Stimulated activated CD4-positive, alpha-beta T cell treated with anti-CD3 and anti-CD28 coated beads, Interleukin-15, amount 100 ng/mL, for 1 hour (primary cell): Measurements from ENCODE around the gene AEBP2.
"Not testable (repeated sequence)": the region's sequence is repeated elsewhere in the genome, so short reads cannot be mapped to it uniquely, and the experiment has no call there.

Experiments used
- DNase-seq, 2 donors: peaks; one replicate each; pipeline ENCODE4 v3.0.0-alpha.2; 2020; ENCODE audit warnings: low read depth in 1 of 2, low spot score in 1 of 2

Gene AEBP2, protein sequence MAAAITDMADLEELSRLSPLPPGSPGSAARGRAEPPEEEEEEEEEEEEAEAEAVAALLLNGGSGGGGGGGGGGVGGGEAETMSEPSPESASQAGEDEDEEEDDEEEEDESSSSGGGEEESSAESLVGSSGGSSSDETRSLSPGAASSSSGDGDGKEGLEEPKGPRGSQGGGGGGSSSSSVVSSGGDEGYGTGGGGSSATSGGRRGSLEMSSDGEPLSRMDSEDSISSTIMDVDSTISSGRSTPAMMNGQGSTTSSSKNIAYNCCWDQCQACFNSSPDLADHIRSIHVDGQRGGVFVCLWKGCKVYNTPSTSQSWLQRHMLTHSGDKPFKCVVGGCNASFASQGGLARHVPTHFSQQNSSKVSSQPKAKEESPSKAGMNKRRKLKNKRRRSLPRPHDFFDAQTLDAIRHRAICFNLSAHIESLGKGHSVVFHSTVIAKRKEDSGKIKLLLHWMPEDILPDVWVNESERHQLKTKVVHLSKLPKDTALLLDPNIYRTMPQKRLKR

DNA sequence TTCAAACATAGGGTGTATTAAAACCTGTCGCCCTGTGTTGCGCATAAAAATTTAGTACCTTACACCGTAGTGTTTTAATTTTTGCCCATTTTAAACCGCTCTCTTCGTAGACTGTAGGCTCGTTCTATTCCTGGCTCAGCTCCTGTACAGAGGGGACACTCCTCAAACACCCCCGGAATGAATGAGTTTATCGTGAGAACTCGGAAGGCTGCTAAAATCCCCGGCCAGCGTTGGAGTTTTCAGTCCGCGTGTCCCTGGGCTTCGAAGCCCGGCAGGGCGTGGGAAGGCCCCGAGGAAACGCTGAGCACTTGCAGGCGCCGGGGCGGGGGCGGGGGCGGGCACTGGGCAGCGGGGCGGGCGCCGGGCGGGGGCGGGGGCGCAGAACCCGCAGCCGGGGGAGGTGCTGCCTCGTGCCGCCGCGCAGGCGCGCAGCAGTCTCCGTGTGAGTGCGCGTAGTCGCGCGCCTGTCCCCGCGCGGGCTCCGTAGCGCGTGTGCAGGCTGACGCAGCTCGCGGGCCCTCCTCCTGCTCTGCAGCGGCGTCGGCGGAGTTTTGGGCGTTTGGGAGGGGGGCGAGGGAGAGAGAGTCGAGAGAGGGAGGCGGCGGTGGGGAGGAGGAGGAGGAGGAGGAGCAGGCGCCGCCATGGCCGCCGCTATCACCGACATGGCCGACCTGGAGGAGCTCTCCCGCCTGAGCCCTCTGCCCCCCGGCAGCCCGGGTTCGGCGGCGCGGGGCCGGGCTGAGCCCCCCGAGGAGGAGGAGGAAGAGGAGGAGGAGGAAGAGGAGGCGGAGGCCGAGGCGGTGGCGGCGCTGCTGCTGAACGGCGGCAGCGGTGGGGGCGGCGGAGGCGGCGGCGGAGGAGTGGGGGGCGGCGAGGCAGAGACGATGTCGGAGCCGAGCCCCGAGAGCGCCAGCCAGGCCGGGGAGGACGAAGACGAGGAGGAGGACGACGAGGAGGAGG, at the start of gene AEBP2:
TSS of gene AEBP2 (plus strand) at position 434 of the 960 bp plus-strand sequence. CDS start at position 642, 208 bp downstream.
- peak; percentile 72 to 87 for DNase-seq

DNA sequence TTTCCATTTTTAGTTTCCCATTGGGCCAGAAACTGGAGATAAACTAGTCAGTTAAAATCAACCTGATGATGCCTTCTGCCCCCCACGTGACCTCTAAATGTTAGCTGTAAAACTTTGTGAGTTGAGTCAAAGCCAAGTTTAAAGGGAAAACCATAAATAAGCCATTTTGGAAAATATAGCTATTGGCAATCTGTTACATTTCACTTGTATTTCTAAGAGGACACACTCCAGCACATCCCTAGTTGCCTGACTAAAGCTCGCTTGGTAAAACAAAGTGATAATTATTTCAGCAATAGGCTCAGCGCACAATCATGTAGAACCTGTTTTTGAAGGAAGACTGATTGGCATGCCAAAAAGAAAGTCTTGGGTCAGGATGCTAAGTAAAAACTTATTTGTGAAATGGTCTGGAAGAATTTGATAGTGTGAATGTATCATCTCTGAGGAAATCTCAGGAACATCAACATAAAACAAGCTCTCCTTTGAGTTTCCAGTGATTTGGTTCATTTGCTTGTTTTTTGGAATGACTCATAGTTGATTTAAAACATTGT, 49.2 kb upstream of the AEBP2 start:
- DNase-seq: no peak

DNA sequence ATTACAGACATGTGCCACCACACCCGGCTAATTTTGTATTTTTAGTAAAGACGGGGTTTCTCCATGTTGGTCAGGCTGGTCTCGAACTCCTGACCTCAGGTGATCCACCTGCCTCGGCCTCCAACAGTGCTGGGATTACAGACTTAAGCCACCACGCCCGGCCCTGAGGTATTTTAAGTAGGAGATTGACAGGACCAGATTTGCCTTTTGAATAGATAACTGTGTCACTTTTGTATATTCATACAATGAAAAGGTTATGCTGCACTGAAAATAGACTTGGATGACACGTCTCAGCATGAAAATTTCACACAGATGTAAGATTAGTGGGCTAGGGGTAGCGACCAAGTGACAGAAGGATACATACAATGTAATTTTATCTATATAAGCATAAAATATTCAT, 46.6 kb upstream of the AEBP2 start:
- not testable (repeated sequence) for DNase-seq

DNA sequence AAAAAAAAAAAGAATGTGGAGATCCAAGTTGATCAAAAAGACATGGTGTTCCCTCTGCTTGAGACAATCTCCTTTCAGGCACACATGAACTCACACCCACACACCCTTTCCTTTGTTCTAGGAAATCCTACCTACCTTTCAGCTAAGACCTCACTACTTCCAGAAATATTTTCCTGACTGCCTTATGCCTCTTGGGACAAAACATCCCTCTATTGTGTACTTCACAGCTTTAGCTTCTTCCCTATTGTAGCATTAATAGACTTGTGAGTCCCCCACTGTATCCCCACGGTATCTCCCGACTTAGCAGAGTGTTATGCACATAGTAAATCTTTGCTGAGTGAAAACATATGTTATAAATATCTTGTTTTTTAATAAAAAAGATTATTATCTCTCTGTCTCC, 44.9 kb upstream of the AEBP2 start:
- DNase-seq: no peak

DNA sequence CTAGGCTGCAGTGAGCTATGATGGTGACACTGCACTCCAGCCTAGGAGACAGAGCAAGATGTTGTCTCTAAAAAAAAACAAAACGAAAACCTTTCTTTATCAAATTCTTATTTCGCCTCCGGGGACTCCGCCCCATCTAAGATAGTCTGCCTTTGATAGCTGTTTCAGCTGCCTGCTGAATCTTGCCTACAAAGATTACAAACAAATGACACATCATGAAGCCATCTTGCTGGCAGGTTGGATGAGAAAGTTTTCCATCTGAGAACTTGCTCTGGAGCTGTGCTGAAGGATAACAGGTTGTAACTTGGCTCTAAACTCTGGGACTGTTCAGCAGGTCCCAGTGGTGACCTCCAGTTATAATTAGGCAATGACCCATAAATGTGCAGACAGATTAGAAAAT, 41.8 kb upstream of the AEBP2 start:
- DNase-seq: no peak

DNA sequence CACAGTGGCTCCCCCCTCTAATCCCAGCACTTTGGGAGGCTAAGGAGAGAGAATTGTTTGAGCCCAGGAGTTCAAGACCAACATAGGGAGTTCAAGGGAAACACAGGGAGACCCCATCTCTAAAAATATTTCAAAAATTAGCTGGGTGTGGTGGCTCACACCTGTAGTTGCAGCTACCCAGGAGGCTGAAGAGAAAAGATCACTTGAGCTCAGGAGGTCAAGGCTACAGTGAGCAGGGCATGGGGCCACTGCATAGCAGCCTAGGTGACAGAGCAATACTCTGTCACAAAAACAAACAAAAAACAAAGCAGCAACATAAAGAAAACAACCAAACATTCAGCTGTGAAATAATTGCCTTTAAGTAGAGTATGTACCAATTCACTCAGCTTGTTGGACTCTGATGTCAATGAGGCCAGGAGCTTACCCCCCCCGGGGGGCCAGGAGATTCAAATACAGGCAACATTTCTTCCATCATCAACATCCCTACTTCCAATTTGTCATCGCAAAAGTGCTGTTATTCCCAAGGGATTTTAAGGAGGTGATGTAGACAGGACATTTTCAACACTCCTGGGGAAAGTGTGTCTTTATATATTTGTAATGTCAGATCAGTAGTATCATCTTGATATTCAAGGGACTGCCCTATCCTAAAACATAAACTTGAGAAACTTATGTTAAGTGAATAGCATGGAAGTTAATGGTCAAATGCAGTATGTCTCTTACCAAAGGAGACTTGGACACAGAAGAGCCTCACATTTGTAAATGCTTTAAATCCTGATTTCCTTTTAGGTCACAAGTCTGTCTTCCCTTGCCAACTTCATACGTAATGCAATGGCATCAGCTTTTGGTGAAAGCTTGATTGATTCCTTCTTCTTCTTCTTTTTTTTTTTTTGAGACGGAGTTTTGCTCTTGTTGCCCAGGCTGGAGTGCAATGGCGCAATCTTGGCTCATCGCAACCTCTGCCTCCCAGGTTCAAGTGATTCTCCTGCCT, 40.6 kb upstream of the AEBP2 start:
- no peak for DNase-seq

DNA sequence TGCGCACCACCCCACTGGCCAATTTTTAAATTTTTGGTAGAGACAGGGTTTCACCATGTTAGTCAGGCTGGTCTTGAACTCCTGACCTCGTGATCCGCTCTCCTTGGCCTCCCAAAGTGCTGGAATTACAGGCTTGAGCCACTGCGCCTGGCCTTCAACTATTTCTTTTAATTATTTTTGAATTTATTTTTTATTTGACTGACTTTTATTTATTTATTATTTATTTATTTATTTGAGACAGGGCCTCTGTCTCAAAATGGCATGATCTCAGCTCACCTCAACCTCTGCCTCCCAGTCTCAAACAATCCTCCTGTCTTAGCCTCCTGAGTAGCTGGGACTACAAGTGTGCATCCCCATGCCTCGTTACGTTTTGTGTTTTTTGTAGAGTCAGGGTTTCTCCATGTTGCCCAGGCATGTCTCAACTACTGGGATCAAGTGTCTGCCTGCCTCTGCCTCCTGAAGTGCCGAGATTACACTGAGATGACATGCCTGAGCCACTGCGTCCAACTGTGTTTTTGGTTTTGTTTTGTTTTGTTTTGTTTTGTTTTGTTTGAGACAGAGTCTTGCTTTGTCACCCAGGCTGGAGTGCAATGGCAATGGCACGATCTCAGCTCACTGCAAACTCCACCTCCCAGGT, 38.5 kb upstream of the AEBP2 start:
- DNase-seq: not testable (repeated sequence)

DNA sequence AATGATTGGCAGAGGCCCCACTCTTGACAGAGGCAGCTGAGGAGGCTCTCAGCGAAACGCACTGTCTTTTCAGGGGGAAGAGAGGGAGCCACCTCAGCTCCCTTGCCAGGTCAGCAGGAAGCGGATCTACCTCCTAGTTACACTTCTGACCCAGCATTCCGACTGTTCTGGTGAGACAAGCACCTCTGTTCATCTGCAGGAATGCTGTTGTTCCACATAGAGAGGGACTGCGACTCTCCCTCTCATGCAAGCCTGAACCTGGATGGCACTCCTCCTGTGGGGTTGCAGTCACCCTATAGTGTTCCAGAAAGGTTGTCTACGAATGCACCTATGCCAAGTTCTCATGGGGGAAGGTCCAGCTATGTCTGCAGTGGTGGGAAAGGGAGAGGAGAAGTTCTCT, 37.1 kb upstream of the AEBP2 start:
- DNase-seq: no peak

DNA sequence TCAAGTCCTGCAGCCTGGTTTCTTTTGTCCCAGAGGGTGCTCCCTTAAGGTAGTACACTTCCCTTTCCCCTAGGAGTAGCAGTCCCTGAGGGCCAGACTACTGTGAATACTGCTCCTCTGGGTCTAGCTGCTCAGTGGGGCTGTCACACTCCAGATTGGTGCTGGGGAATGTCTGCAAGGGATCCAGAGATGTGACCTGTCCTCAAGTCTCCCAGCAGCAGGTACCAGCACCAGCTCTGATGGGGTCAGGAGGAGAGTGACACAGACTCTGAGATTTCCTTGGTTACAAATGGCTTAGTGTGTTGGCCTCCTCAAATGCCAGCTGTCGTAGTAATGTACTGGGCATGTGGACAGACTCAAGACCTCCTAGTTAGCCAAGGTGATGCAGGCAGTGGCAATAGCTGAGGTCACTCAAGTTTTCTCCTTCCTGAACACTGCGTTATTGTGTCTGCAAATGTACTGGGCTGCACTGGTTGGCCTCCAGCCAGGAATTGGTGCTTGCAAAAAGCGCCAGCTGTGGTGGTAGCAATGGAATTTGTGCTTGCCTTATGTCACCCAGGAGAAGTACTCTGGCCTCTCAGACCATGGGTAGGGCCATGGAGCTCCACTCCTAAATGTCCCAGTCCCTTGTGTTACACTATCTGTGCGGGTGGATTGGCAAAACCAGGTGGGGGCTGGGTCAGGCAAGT, 36.4 kb upstream of the AEBP2 start:
- DNase-seq: no peak

DNA sequence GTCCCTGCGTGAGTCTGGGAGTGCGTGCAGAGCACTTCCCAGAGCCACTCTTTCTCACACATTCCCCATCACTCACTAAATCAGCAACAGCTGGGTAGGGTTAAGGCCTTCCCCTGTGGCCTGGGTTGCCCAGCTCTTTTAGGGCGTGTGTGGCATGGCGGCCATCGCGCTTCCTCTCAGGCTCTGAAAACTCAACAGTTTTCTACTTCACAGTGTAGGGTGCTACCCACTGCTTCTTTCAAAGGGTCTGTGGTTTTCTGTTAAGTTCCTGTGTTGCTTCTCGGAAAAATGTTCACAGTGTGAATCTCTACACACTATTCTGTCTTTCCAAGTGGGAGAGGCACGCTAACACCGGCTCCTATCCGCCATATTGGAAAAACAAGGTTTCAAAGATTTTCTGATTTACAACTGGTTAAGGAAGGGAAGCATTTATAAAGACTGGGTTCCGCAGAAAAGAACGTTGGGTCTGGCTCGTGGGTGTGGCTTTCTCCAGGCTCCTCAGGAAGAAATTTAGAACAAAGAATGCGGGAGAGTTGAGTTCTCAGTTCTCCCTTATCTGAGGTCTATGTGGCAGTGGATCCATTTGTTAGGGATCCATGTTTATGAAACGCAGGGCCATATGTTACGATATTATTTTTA, 34.9 kb upstream of the AEBP2 start:
- DNase-seq: no peak

DNA sequence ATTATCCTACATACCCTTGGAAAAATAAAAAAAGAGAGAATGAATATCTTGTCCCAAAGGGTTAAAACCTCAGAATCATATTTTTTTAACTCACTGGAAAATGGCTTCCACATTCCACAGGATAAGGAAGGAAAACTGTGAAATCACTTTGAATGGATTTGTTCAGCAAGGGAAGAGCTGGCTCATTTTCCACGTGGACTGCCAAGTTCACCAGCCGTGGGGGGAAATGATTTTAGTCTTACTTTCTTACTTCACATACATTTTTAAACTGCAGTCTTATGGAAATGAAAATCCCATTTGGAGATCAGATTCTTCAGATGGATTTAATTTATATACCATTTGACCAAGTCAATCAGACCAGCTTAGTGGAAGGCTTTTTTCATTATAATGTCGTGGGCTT, 29.9 kb upstream of the AEBP2 start:
- DNase-seq: no peak

DNA sequence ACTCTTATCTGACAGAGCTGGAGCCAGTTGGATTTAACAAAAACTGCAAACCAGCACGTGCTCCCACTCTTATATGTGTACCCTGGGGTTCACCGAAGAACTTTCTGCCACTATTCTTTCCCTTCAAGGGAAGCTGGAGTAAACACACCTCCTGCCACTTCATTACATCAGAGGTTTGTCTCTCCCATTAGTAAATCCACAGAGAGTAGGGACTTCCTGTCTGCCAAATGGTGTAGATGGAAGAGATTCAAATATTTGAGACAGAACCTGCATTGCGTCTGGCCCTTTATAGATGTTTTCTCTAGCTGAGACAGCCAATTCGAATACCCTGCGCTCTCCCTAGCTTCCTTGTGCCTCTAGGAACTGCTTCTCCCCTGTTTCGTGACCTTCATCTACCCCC, 29.1 kb upstream of the AEBP2 start:
- no peak for DNase-seq

DNA sequence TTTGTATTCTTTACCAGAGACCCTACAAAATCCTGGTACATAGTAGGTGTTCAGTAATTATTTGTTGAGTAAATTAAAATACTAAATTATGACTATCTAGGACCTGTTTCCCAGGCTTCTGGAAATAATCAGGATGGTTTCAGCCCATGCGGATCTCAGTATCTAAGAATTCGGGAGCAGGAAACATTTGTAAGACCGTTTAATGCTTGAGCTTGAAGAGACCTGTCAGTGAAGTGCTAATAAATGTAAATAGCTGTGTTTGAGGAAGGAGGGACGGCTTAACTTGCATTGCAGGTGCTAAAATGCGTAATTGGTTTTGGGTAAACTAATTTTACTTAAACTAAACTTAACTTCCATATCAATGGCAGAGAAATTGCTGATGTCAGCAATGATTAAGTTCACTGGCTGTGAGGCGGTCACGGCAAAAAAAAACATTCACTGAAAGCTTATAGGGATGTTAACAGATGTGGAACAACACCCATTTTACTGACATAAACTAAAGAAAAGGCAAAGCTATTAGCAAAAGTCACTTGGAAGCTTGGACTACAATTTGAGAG, 28.6 kb upstream of the AEBP2 start:
- DNase-seq: no peak

DNA sequence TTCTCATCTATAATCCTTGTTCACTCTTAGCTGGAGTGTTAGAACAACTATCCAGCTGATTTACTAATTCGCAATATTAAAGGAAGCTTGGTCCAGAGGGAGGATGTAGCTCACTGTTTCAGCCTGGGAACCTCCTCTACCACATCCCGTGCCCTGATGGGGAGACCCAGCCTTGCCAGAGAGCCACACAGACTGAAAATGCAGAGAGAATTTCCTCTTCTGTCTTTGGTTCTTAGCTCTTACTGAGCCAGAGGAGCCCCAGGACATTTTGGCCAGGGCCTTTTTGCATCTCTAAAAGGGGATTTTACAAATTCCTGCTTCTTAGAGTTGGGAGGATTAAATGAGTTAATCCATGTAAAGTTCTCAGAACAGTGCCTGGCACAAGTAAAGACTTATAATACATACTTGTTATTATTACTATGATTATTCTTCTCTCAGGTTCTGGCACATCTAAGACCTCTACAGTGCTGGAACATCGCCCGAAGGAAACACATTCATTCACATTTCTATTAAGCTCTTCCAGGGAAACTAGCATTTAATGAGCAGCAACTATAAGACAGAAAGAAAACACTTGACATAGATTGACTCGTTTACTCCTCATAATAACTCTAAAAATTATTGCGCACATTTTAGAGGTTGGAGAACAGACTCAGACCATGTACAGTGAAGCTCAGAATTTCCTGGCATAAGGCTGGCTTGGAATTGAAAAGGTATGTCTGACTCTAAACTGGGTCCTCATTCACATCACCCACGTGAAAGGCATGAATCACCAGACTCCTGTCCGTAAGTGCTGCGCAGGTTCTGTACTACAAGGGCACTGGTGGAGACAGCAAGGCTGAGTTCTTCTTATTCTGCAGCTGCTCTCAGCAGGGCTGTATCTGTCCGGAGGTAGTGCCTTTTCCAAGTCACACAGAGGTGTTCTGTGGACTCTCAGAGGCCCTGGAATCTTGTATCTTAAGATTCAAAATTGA, 27.8 kb upstream of the AEBP2 start:
- no peak for DNase-seq

DNA sequence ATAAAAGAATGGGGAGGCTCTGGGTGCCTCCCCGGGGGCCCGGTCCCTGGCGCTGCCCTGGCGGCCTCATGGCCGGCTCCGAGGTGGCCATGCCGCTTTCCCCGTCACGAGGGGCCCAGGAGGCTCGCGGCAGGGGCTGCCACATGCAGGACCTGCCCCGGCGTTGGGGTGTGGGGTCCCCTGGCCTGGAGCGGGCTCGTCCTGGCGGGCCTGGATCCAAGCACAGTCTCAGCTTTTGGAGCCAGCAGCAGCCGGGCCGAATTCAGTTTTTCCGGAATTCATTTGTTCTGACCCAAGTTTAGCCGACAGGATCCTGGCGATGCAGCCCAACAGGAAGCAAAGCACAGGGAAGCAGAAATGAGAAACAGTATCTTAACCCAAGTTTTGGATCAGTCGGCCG, 26.4 kb upstream of the AEBP2 start:
- DNase-seq: no peak

DNA sequence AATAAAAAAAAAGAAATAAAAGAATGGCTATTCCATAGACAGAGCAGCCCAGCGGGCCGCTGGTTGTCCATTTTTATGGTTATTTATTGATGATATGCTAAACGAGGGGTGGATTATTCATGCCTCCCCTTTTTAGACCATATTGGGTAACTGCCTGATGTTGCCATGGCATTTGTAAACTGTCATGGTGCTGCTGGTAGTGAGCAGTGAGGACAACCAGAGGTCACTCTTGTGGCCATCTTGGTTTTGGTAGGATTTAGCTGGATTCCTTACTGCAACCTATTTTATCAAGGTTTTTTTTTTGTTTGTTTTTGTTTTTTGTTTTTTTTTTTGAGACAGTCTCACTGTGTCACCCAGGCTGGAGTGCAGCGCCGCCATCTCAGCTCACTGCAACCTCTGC, 25.7 kb upstream of the AEBP2 start:
- not testable (repeated sequence) for DNase-seq

DNA sequence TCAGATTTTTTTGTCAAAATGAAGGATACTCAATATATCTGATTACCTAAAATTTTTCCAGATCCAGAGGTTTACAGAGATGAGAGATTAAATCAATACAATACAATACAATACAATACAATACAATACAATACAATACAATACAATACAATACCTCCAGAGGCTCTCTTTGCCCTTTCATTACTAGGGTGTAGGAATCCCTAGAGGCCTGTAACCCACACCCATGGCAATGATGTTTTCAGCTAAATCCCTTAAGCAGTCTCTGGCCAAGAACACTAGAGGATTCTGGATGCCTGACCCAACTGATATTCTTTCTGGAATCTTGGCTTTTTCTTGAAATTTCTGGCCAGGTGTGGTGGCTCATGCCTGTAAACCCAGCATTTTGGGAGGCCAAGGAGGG, 23.7 kb upstream of the AEBP2 start:
- DNase-seq: no peak
